Vagina (tissue), 2 donors: ENCODE data around the gene CAMKMT. TPM values are rescaled to one million over a fixed set of nuclear protein-coding genes. Genes with fewer than 3 reads are reported as not detected.
A peak's percentile ranks its signal among the peaks of the same experiment; 100 is the strongest.

Experiments
- DNase-seq, 2 donors: peaks; one replicate each; pipeline ENCODE4 v3.0.0-alpha.2; 2017; ENCODE audit errors: extremely low spot score in 2 of 2
- H3K27ac ChIP-seq: fragments of 200-600 bp; sonication (generic); one replicate; pipeline ENCODE4 v1.5.1; 2019
- H3K27me3 ChIP-seq: fragments of 200-600 bp; sonication (generic); one replicate; pipeline ENCODE4 v1.5.1; 2019
- H3K36me3 ChIP-seq, 2 donors: fragments of 200-600 bp; sonication (generic); one replicate each; pipeline ENCODE4 v1.5.1; 2017 to 2019
- H3K4me1 ChIP-seq: fragments of 200-600 bp; sonication (generic); one replicate; pipeline ENCODE4 v1.5.1; 2019
- H3K4me3 ChIP-seq, 2 donors: fragments of 200-600 bp; sonication (generic); 1 replicate in 1 of 2; 2 replicates in 1 of 2; pipeline ENCODE4 v1.5.1; 2016 to 2019
- H3K9me3 ChIP-seq: fragments of 200-600 bp; sonication (generic); one replicate; pipeline ENCODE4 v1.5.1; 2019
- POLR2A ChIP-seq, 2 donors: fragments of 450-650 bp; IDR thresholded peaks; one replicate each; pipeline ENCODE4 v1.6.1; 2017; ENCODE audit warnings: antibody characterized with exemption in 2 of 2, mild to moderate bottlenecking in 2 of 2, moderate library complexity in 2 of 2
- POLR2AphosphoS5 ChIP-seq, 2 donors: sonication (generic); formaldehyde crosslinking; IDR thresholded peaks; one replicate each; pipeline ENCODE4 v1.9.0; 2017; ENCODE audit warnings: antibody characterized with exemption in 2 of 2, mild to moderate bottlenecking in 2 of 2, low read depth in 1 of 2; ENCODE audit not compliant: insufficient read depth in 1 of 2
- intact Hi-C: fragments of 100-400 bp; cut with DNase I; formaldehyde crosslinking; loops from one replicate; pipeline ENCODE4 v1.15.1; 2023
- total RNA-seq: library from RNA; depleted of rRNA; stranded (reverse); fragments of >200 nt; gene quantifications from one replicate; pipeline ENCODE4 v1.2.3, GENCODE V29; 2016
- TF ChIP-seq, protein P1 (sequence below), 3 experiments: fragments of 450-650 bp in 2 of 3; fragments of 200-600 bp in 1 of 3; sonication (generic) in 1 of 3; IDR thresholded peaks; one replicate each; pipeline ENCODE4 v1.5.1; 2017 to 2019; ENCODE audit warnings: antibody characterized with exemption in 3 of 3, mild to moderate bottlenecking in 2 of 3, moderate library complexity in 2 of 3

Gene CAMKMT
- 21.1 TPM for total RNA-seq

DNA sequence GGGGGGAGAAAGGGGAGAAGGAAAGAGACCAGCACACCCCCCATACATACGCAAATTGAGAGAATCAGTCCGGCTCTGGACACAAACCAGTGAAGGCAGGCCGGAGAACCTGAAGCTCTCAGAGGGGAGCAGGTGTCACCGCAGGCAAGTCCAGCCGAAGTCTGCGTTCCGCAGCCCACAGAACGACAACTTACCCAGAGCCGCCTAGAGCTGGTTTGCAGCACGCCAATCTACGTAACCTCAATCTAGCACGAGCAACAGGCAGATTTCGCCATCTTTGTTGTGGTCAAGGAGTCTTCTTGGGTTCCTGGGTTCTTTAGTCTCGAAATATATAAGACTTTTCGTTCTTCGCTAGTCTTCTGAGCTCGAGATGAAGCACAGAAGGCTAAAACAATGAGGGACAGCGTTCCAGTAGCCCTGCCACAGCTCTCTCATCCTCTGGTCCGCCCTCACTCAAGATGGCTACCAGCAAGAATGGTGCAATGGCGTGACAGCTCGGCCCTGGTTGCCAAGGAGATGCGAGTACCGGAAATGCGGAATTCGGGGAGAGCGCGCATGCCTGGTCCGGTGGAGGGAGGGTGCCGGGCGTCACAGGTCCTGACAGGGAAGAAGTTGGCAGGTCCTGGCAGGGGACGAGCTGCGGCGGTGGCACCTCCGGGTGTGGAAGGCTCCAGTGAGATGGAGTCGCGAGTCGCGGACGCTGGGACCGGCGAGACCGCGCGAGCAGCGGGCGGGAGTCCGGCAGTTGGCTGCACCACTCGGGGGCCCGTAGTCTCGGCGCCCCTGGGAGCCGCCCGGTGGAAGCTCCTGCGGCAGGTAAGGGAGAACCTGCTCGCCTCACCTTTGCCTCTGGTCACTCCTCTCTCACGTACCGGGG, at the start of gene CAMKMT, which contains the start of gene PREPL:
CAMKMT (plus strand) TSS at position 618 of the 877 bp plus-strand sequence.
PREPL (minus strand) TSS at position 165 of the 877 bp plus-strand sequence. CDS start 15,152 bp downstream, outside the sequence.
- Histone ChIP-seq H3K36me3 (no peaks in the 10 kb centered on the region), H3K27me3 (no peaks in the 10 kb centered on the region), H3K27ac (peak within 1 kb of the TSS; percentile 97), H3K9me3 (no peaks in the 10 kb centered on the region), H3K4me1 (peaks cover 35% of the 10 kb centered on the region), H3K4me3 (peak within 1 kb of the TSS; percentile 87 to 93)
- peak; percentile 98 to 99 for DNase-seq
- intact Hi-C loops, result loop anchor here (5.0 kb wide), 1 partner anchor 194 kb away; the partner anchor contains the start of gene PPM1B
- TF ChIP-seq POLR2AphosphoS5 (IDR thresholded peaks at IDR 0.05; ENCODE audit: insufficient read depth in 1 of 2, low read depth in 1 of 2), result peak; percentile 90 to 96
- TF ChIP-seq POLR2A (IDR thresholded peaks at IDR 0.05), result peak in 1 of 2 donors; percentile 61
- TF ChIP-seq, protein P1, sequence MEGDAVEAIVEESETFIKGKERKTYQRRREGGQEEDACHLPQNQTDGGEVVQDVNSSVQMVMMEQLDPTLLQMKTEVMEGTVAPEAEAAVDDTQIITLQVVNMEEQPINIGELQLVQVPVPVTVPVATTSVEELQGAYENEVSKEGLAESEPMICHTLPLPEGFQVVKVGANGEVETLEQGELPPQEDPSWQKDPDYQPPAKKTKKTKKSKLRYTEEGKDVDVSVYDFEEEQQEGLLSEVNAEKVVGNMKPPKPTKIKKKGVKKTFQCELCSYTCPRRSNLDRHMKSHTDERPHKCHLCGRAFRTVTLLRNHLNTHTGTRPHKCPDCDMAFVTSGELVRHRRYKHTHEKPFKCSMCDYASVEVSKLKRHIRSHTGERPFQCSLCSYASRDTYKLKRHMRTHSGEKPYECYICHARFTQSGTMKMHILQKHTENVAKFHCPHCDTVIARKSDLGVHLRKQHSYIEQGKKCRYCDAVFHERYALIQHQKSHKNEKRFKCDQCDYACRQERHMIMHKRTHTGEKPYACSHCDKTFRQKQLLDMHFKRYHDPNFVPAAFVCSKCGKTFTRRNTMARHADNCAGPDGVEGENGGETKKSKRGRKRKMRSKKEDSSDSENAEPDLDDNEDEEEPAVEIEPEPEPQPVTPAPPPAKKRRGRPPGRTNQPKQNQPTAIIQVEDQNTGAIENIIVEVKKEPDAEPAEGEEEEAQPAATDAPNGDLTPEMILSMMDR (IDR thresholded peaks at IDR 0.05), result no peak

DNA sequence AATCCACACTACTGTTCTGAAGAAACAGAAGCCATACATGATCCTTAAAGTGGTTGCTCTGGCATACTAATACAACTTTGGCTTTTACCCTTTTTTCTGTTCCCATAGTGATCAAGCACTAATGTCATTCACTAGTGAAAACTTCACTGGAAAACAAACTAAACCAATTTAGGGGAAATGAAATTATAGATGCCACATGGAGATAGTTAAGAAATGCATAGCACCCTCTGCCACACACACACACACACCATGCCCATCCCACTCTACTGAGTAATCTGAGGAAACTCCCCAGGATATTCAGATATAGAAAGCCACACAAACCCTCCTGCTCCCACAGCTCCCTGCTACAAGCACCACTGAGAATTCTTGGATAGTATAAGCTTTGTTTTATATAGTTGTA, 47.4 kb upstream of the CAMKMT start:
- DNase-seq, result no peak
- no peaks in the 10 kb centered on the region for H3K27me3 ChIP-seq
- peaks cover 21% of the 10 kb centered on the region for H3K9me3 ChIP-seq
- H3K4me3 ChIP-seq, result no peak overlapping the region
- TF ChIP-seq POLR2A (IDR thresholded peaks at IDR 0.05), result no peak
- TF ChIP-seq, protein P1 (IDR thresholded peaks at IDR 0.05), result no peak
- no peak for TF ChIP-seq POLR2AphosphoS5 (IDR thresholded peaks at IDR 0.05; ENCODE audit: insufficient read depth in 1 of 2, low read depth in 1 of 2)
- H3K4me1 ChIP-seq, result no peaks in the 10 kb centered on the region
- peaks cover 0 to 64% of the 10 kb centered on the region in 2 donors for H3K36me3 ChIP-seq
- intact Hi-C loops, result no loop called here
- H3K27ac ChIP-seq, result no peak overlapping the region

DNA sequence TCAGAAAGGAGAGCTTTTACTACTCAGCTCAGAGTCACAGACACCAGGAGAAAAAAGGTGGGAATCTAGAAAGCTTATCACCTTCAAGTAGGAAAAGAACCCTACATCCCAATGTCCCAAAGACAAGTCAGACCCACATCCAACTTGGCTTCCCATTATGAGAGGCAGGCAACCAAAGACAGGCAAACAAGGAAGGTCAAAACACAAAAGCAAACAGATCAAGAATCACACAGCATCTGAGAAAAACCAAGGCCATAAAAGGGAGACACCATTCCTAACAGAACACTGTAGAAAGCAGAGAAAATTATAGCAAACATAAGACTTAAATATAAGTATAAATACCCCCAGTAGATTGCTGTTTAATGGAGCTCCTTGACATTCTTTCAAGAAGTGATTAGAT, 45.8 kb upstream of the CAMKMT start:
- no peak for DNase-seq
- Histone ChIP-seq H3K36me3 (peaks cover 0 to 80% of the 10 kb centered on the region in 2 donors), H3K4me1 (no peaks in the 10 kb centered on the region), H3K4me3 (no peak overlapping the region), H3K27me3 (no peaks in the 10 kb centered on the region), H3K27ac (no peak overlapping the region), H3K9me3 (peaks cover 6% of the 10 kb centered on the region)
- intact Hi-C loops, result no loop called here
- TF ChIP-seq POLR2A (IDR thresholded peaks at IDR 0.05) (no peak), POLR2AphosphoS5 (IDR thresholded peaks at IDR 0.05; ENCODE audit: insufficient read depth in 1 of 2, low read depth in 1 of 2) (no peak)
- TF ChIP-seq, protein P1 (IDR thresholded peaks at IDR 0.05), result no peak

DNA sequence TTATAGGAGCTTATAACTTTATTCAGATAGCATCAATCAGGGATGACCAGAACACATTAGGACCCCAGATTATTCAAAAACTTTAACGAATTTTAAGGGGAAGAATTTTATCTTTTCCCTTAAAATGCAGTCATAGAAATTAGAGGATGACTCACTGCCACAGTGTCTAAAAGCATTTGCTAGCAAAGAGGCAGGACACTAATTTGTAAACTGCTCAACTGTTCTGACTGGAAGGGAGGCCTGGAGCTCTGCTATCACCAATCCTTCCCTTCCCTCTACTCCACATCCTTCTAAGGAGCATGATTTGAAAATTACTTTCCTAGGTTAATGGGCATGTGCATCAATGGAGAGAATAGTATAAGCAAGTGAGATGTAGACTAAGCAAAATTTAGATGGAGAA, 40.9 kb upstream of the CAMKMT start:
- DNase-seq, result no peak
- no peak for TF ChIP-seq POLR2A (IDR thresholded peaks at IDR 0.05)
- TF ChIP-seq POLR2AphosphoS5 (IDR thresholded peaks at IDR 0.05; ENCODE audit: insufficient read depth in 1 of 2, low read depth in 1 of 2), result no peak
- TF ChIP-seq, protein P1 (IDR thresholded peaks at IDR 0.05), result no peak
- Histone ChIP-seq H3K27me3 (no peaks in the 10 kb centered on the region), H3K36me3 (peaks cover 0 to 84% of the 10 kb centered on the region in 2 donors), H3K27ac (no peak overlapping the region), H3K4me1 (no peaks in the 10 kb centered on the region), H3K9me3 (no peaks in the 10 kb centered on the region), H3K4me3 (no peak overlapping the region)
- intact Hi-C loops, result no loop called here

DNA sequence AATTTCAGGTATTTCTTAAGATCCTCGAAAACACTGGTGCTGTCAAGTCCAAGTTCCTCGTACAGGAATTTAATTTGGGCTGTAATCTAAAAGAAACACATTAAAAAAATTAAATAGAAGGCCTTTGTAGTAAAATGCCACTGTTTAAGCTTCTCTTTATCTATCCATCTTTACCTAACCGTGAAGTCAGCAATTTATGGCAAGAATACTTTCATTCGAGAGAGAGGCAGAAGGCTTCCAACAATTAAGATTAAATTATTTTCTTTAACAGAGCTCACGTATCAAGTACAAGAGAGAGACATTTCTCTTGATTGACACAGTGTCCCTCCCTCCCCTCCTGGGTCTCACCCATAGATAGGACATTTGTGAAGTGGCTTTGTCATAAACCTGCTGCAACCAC, 40.4 kb upstream of the CAMKMT start:
- peaks cover 0 to 83% of the 10 kb centered on the region in 2 donors for H3K36me3 ChIP-seq
- no peak for TF ChIP-seq POLR2A (IDR thresholded peaks at IDR 0.05)
- TF ChIP-seq POLR2AphosphoS5 (IDR thresholded peaks at IDR 0.05; ENCODE audit: insufficient read depth in 1 of 2, low read depth in 1 of 2), result no peak
- TF ChIP-seq, protein P1 (IDR thresholded peaks at IDR 0.05), result no peak
- intact Hi-C loops, result no loop called here

More for the DNA sequence above, 40.4 kb upstream of the CAMKMT start:
- Histone ChIP-seq H3K4me1 (no peaks in the 10 kb centered on the region), H3K4me3 (no peak overlapping the region), H3K27ac (no peak overlapping the region), H3K27me3 (no peaks in the 10 kb centered on the region), H3K9me3 (no peaks in the 10 kb centered on the region)
- no peak for DNase-seq
